NCI-H1105 treated with DMSO at 0.1 percent for 48 hours (cell line): Measurements from ENCODE around the gene C4BPB.

Source experiments
- DNase-seq: peaks from one replicate; lab custom pipeline; 2025; lab: John Stamatoyannopoulos, UW

Gene C4BPB

DNA sequence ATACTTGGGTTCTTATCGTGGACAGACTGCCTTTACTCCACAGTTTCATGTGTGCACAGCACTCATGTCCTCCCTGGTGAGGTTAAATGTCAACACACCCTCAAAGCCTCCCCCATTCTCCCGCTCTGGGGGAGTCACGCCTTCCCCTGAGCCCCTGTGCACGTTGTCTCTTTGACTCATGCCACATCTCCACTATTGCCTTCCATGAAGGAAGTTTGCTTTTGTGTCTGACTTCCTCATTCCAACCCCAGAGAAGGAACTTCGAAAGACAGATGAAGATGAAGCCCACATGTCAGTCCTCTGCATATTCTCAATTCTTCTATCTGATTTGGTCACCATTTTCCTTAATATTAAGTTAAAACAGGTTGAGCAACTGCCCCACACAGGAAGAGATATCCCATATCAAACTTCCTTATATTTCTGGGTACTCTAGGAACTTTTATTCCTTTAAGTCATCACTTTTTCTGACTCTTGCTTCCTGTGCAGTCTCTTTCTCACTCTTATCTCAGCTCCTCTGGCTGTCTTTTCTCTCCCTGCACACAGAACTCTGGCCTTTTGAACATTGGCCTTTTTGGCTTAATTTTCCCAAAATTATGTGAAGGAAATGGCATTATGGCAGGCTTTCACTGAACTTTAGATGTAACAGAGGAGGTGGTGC is 56.9 kb downstream of the C4BPB start:
- no peak for DNase-seq
